ENCODE results near the gene MUTYH. TPM values are rescaled to one million over a fixed set of nuclear protein-coding genes. Genes with fewer than 3 reads are reported as not detected.

MUTYH gene
- total and polyA plus RNA-seq, 9 of the 15 experiments (the other 6 are each of a cell fraction or from before 2014, with no cell fraction given), result 3.4 to 53.5 (median 29.0) TPM

DNA sequence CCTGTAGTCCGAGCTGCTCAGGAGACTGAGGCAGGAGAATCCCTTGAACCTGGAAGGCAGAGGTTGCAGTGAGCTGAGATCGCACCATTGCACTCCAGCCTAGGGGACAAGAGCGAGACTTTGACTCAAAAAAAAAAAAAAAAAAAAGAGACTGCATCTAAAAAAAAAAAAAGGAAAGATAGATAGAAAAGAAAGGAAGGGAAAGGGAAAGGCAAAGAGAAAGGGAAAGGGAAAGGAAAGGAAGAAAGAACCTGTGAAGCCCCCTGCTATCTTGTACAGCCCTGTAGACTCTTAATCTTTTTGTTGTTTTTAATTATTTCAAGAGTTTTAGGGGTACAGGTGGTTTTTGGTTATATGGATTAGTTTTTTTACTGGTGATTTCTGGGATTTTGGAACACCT, 46.0 kb upstream of the MUTYH start:
- no peak for FAIRE-seq
- no peak overlapping the region for H2AFZ ChIP-seq (ENCODE audit: low read depth, low read length)

More for the DNA sequence above, 46.0 kb upstream of the MUTYH start:
- Histone ChIP-seq H3K4me3 (no peak overlapping the region), H3K27me3 (ENCODE audit: control insufficient read depth in 2 of 2, insufficient read depth in 2 of 2, low read length in 2 of 2) (peaks cover 0 to 10% of the 10 kb centered on the region in 2 experiments; a peak in 2 of 5 replicates), H3K79me2 (ENCODE audit: control insufficient read depth, insufficient read depth, low read length) (no peaks in the 10 kb centered on the region), H3K27ac (ENCODE audit: extremely low read depth, low read depth, low read length) (no peak overlapping the region), H3K4me1 (replicated peaks in 1 of 2; ENCODE audit: control insufficient read depth in 2 of 2, insufficient read depth in 2 of 2, low read length in 2 of 2) (no peaks in the 10 kb centered on the region), H3K9me3 (replicated peaks; ENCODE audit: control insufficient read depth, insufficient read depth, low read depth, low read length) (no peaks in the 10 kb centered on the region), H3K9me1 (ENCODE audit: control insufficient read depth, insufficient read depth, low read length) (no peaks in the 10 kb centered on the region), H3K9ac (ENCODE audit: insufficient read depth in 1 of 2, low read depth in 2 of 2, low read length in 2 of 2) (no peak overlapping the region), H3K36me3 (ENCODE audit: control insufficient read depth, insufficient read depth, low read length) (no peaks in the 10 kb centered on the region), H3K4me2 (ENCODE audit: insufficient read depth, low read length) (no peak overlapping the region), H4K20me1 (replicated peaks; ENCODE audit: control insufficient read depth, insufficient read depth, low read length) (no peaks in the 10 kb centered on the region)
- ChIA-PET CTCF (ENCODE audit: low intra/inter-chr PET ratio) (no interaction called here), POLR2A (no interaction called here)
- BruUV-seq (replicated peaks), result no TSS peak
- DNase-seq (ENCODE audit: extremely low read depth in 1 of 4, low spot score in 3 of 4), result no peak
- in situ Hi-C loops (cut with MboI), result no loop called here
- WGBS (ENCODE audit: insufficient coverage, low coverage, missing lambda C conversion rate), result 15% methylated on average over 3 of the region's 3 CpGs
- intact Hi-C loops (cut with micrococcal nuclease), result no loop called here
- ATAC-seq, result no peak
- TF ChIP-seq CHAMP1 (IDR thresholded peaks at IDR 0.05) (no peak), ZSCAN32 (CRISPR knock-in tag; IDR thresholded peaks at IDR 0.05) (no peak), JUN (IDR thresholded peaks at IDR 0.05; ENCODE audit: borderline replicate concordance, low read depth, low read length) (no peak), JUN (CRISPR knock-in tag; IDR thresholded peaks at IDR 0.05; ENCODE audit: borderline replicate concordance) (no peak), CLOCK (CRISPR knock-in tag; IDR thresholded peaks at IDR 0.05; ENCODE audit: borderline replicate concordance) (no peak), MCM5 (IDR thresholded peaks at IDR 0.05; ENCODE audit: low read depth) (no peak), ETV5 (CRISPR knock-in tag; IDR thresholded peaks at IDR 0.05; ENCODE audit: low read depth) (no peak)
- TF ChIP-seq, protein P1, sequence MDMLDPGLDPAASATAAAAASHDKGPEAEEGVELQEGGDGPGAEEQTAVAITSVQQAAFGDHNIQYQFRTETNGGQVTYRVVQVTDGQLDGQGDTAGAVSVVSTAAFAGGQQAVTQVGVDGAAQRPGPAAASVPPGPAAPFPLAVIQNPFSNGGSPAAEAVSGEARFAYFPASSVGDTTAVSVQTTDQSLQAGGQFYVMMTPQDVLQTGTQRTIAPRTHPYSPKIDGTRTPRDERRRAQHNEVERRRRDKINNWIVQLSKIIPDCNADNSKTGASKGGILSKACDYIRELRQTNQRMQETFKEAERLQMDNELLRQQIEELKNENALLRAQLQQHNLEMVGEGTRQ (CRISPR knock-in tag; IDR thresholded peaks at IDR 0.05), result no peak
- TF ChIP-seq, protein P2, sequence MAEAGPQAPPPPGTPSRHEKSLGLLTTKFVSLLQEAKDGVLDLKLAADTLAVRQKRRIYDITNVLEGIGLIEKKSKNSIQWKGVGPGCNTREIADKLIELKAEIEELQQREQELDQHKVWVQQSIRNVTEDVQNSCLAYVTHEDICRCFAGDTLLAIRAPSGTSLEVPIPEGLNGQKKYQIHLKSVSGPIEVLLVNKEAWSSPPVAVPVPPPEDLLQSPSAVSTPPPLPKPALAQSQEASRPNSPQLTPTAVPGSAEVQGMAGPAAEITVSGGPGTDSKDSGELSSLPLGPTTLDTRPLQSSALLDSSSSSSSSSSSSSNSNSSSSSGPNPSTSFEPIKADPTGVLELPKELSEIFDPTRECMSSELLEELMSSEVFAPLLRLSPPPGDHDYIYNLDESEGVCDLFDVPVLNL (CRISPR knock-in tag; IDR thresholded peaks at IDR 0.05; ENCODE audit: low read depth), result no peak

All from K562 (cell line).